Umbilical cord (tissue), 2 donors: ENCODE results near the gene GRIK4. TPM values are rescaled to one million over a fixed set of nuclear protein-coding genes. Genes with fewer than 3 reads are reported as not detected.

Source experiments
- DNase-seq: peaks from one replicate; pipeline ENCODE4 v3.0.0-alpha.2; 2015; ENCODE audit warnings: low spot score
- total RNA-seq: library from RNA; depleted of rRNA; stranded (reverse); fragments of >200 nt; gene quantifications from one replicate; pipeline ENCODE4 v1.2.3, GENCODE V29; 2014; ENCODE audit warnings: low replicate concordance; ENCODE audit not compliant: insufficient read depth

Gene GRIK4
- total RNA-seq, 1 donor from 2014 or later, result 1.2 TPM

GRCh38 chr11:120704256-120704750, 192.8 kb downstream of the GRIK4 start:
- DNase-seq, result no peak

GRCh38 chr11:120706257-120706656, 194.7 kb downstream of the GRIK4 start:
- DNase-seq, result no peak

GRCh38 chr11:120707098-120707497, 195.6 kb downstream of the GRIK4 start:
- no peak for DNase-seq

- DNase-seq, result no peak
Measured at GRCh38 chr11:120707663-120708062, 196.1 kb downstream of the GRIK4 start.

GRCh38 chr11:120708511-120709183, 197.1 kb downstream of the GRIK4 start:
- DNase-seq, result no peak

- DNase-seq, result no peak
Measured at GRCh38 chr11:120709808-120710207, 198.3 kb downstream of the GRIK4 start.

GRCh38 chr11:120710354-120711131, 199.0 kb downstream of the GRIK4 start:
- DNase-seq, result peak; percentile 87

GRCh38 chr11:120712014-120712413, 200.5 kb downstream of the GRIK4 start:
- no peak for DNase-seq

- no peak for DNase-seq
Measured at GRCh38 chr11:120712881-120713280, 201.3 kb downstream of the GRIK4 start.

GRCh38 chr11:120713296-120713695, 201.7 kb downstream of the GRIK4 start:
- no peak for DNase-seq

- no peak for DNase-seq
Measured at GRCh38 chr11:120714438-120714837, 202.9 kb downstream of the GRIK4 start.

GRCh38 chr11:120715239-120715638, 203.7 kb downstream of the GRIK4 start:
- no peak for DNase-seq

GRCh38 chr11:120717042-120717441, 205.5 kb downstream of the GRIK4 start:
- no peak for DNase-seq

GRCh38 chr11:120717623-120718022, 206.1 kb downstream of the GRIK4 start:
- no peak for DNase-seq

- no peak for DNase-seq
Measured at GRCh38 chr11:120718171-120718570, 206.6 kb downstream of the GRIK4 start.

GRCh38 chr11:120719348-120719747, 207.8 kb downstream of the GRIK4 start:
- DNase-seq, result peak; percentile 48

GRCh38 chr11:120720760-120721159, 209.2 kb downstream of the GRIK4 start:
- DNase-seq, result no peak

GRCh38 chr11:120722524-120722923, 211.0 kb downstream of the GRIK4 start:
- no peak for DNase-seq

GRCh38 chr11:120723751-120724150, 212.2 kb downstream of the GRIK4 start:
- no peak for DNase-seq

- DNase-seq, result no peak
Measured at GRCh38 chr11:120727752-120728151, 216.2 kb downstream of the GRIK4 start.

GRCh38 chr11:120735035-120735434, 223.5 kb downstream of the GRIK4 start:
- DNase-seq, result no peak

GRCh38 chr11:120738516-120739046, 227.0 kb downstream of the GRIK4 start:
- DNase-seq, result no peak

- no peak for DNase-seq
Measured at GRCh38 chr11:120739780-120740179, 228.2 kb downstream of the GRIK4 start.
